ENCODE measurements around the gene CDH4. TPM values are rescaled to one million over a fixed set of nuclear protein-coding genes. Genes with fewer than 3 reads are reported as not detected.

CDH4 gene
- total and polyA plus RNA-seq, 4 experiments from 2014 or later, result 0.39 to 1.1 (median 0.41) TPM; not detected in 1

DNA sequence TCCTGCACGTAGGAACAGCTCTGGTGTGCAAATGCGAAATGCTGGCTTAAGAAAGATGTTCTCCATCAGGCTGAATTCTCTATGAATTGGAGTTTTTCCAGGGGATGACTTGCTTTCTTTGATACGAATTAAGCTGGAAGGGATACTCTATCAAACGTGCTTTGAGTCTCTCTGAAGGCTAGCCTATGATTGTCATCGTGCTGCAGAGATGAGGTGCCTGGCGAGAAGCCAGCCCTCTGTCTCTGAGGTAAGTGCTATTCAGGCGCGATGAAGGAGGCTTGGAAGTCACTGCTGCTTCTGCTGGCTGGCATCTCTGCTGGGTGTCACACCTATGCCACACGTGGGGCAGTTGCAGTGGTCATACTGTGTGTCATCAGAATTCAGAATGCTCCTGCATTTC lies 589.9 kb downstream of the CDH4 start:
- no peaks in the 10 kb centered on the region for H3K9me3 ChIP-seq (ENCODE audit: control insufficient read depth in 1 of 2, low read length in 2 of 2)
- CTCF ChIA-PET (ENCODE audit: partially characterized antibody), result no interaction called here
- peaks cover 0 to under 1% of the 10 kb centered on the region in 2 donors for H3K27me3 Mint-ChIP-seq
- H3K36me3 Mint-ChIP-seq, result no peaks in the 10 kb centered on the region
- no peak overlapping the region for H3K27ac ChIP-seq (ENCODE audit: low read depth, low read length)
- H3K4me1 ChIP-seq (ENCODE audit: insufficient read depth, low read length), result no peaks in the 10 kb centered on the region
- H3K36me3 ChIP-seq (ENCODE audit: insufficient read depth, low read length), result no peaks in the 10 kb centered on the region
- H3K4me1 Mint-ChIP-seq, result no peaks in the 10 kb centered on the region
- H3K9me3 Mint-ChIP-seq, result no peaks in the 10 kb centered on the region
- H3K27me3 ChIP-seq (ENCODE audit: insufficient read depth, low read length), result no peaks in the 10 kb centered on the region
- H3K4me3 Mint-ChIP-seq, result no peak overlapping the region
- POLR2A ChIA-PET (ENCODE audit: partially characterized antibody), result no interaction called here
- H3K27ac Mint-ChIP-seq, result no peak overlapping the region
- DNase-seq, result no peak
- intact Hi-C loops (cut with micrococcal nuclease), result no loop called here
- H3K4me3 ChIP-seq (ENCODE audit: low read length in 2 of 2), result no peak overlapping the region

DNA sequence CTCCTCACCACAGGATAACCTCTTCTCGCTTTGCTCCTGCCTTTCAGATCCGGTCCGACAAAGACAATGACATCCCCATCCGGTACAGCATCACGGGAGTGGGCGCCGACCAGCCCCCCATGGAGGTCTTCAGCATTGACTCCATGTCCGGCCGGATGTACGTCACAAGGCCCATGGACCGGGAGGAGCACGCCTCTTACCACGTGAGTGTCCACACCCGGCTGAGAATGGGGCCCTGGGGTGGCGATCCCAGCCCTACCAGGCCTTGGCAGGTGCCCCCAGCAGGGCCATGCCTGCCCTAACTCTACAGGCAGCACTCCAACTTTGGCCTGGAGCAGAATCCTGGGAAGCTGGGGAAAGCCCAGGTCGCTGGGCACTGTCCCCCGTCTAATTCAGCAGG lies 592.6 kb downstream of the CDH4 start:
- H3K4me3 ChIP-seq (ENCODE audit: low read length in 2 of 2), result no peak overlapping the region
- H3K9me3 ChIP-seq (ENCODE audit: control insufficient read depth in 1 of 2, low read length in 2 of 2), result no peaks in the 10 kb centered on the region
- no peak overlapping the region for H3K27ac Mint-ChIP-seq
- H3K27ac ChIP-seq (ENCODE audit: low read depth, low read length), result no peak overlapping the region
- no peaks in the 10 kb centered on the region for H3K36me3 ChIP-seq (ENCODE audit: insufficient read depth, low read length)
- H3K9me3 Mint-ChIP-seq, result peaks cover 0 to under 1% (median 0%) of the 10 kb centered on the region in 8 donors
- no peaks in the 10 kb centered on the region for H3K4me1 Mint-ChIP-seq
- intact Hi-C loops (cut with micrococcal nuclease), result no loop called here
- no peaks in the 10 kb centered on the region for H3K27me3 ChIP-seq (ENCODE audit: insufficient read depth, low read length)
- CTCF ChIA-PET (ENCODE audit: partially characterized antibody), result no interaction called here
- POLR2A ChIA-PET (ENCODE audit: partially characterized antibody), result no interaction called here
- no peak overlapping the region for H3K4me3 Mint-ChIP-seq
- DNase-seq, result no peak
- no peaks in the 10 kb centered on the region for H3K36me3 Mint-ChIP-seq
- peaks cover 0 to 2% of the 10 kb centered on the region in 2 donors for H3K27me3 Mint-ChIP-seq
- no peaks in the 10 kb centered on the region for H3K4me1 ChIP-seq (ENCODE audit: insufficient read depth, low read length)

- Histone ChIP-seq H3K27me3 (ENCODE audit: insufficient read depth, low read length) (no peaks in the 10 kb centered on the region), H3K9me3 (ENCODE audit: control insufficient read depth in 1 of 2, low read length in 2 of 2) (no peaks in the 10 kb centered on the region), H3K27ac (ENCODE audit: low read depth, low read length) (no peak overlapping the region), H3K4me3 (ENCODE audit: low read length in 2 of 2) (no peak overlapping the region), H3K36me3 (ENCODE audit: insufficient read depth, low read length) (no peaks in the 10 kb centered on the region), H3K4me1 (ENCODE audit: insufficient read depth, low read length) (no peaks in the 10 kb centered on the region)
- POLR2A ChIA-PET (ENCODE audit: partially characterized antibody), result no interaction called here
- Mint-ChIP-seq H3K27ac (no peak overlapping the region), H3K9me3 (peaks cover 0 to 1% (median 0%) of the 10 kb centered on the region in 8 donors), H3K4me1 (no peaks in the 10 kb centered on the region), H3K36me3 (no peaks in the 10 kb centered on the region), H3K4me3 (no peak overlapping the region), H3K27me3 (peaks cover 0 to 2% of the 10 kb centered on the region in 2 donors)
- DNase-seq, result no peak
- CTCF ChIA-PET (ENCODE audit: partially characterized antibody), result no interaction called here
- intact Hi-C loops (cut with micrococcal nuclease), result no loop called here
Measured at GRCh38 chr20:61845233-61845671, 593.2 kb downstream of the CDH4 start.

DNA sequence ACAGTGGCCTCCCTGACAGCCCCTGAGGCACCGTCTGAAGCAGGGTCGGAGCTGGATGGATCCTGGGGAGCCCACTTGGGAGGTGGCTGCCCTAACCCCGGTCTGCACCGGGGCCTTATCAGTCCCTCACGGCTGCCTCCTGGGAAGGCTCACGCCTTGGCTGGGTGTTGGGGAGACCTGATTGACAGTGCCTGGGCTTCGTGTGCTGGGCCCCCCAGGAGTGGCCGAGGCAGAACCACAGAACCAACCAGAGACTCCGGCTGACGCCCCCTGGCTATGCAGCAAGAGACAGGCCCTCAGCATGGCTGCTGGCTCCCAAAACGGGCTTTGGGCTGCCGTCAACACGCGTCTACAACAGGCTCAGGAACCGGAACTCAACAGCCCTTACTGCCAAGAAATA lies 594.0 kb downstream of the CDH4 start:
- H3K36me3 ChIP-seq (ENCODE audit: insufficient read depth, low read length), result no peaks in the 10 kb centered on the region
- no peak overlapping the region for H3K4me3 ChIP-seq (ENCODE audit: low read length in 2 of 2)
- no peak for DNase-seq
- no peaks in the 10 kb centered on the region for H3K4me1 ChIP-seq (ENCODE audit: insufficient read depth, low read length)
- intact Hi-C loops (cut with micrococcal nuclease), result no loop called here
- Mint-ChIP-seq H3K27me3 (peaks cover 0 to 2% of the 10 kb centered on the region in 2 donors), H3K27ac (no peak overlapping the region), H3K36me3 (no peaks in the 10 kb centered on the region), H3K9me3 (peaks cover 0 to 1% (median 0%) of the 10 kb centered on the region in 8 donors), H3K4me3 (no peak overlapping the region), H3K4me1 (no peaks in the 10 kb centered on the region)
- H3K27me3 ChIP-seq (ENCODE audit: insufficient read depth, low read length), result no peaks in the 10 kb centered on the region
- POLR2A ChIA-PET (ENCODE audit: partially characterized antibody), result no interaction called here
- H3K27ac ChIP-seq (ENCODE audit: low read depth, low read length), result no peak overlapping the region
- no peaks in the 10 kb centered on the region for H3K9me3 ChIP-seq (ENCODE audit: control insufficient read depth in 1 of 2, low read length in 2 of 2)
- CTCF ChIA-PET (ENCODE audit: partially characterized antibody), result no interaction called here

- POLR2A ChIA-PET (ENCODE audit: partially characterized antibody), result no interaction called here
- Mint-ChIP-seq H3K27ac (no peak overlapping the region), H3K36me3 (no peaks in the 10 kb centered on the region), H3K9me3 (peaks cover 0 to 1% (median 0%) of the 10 kb centered on the region in 8 donors), H3K4me1 (no peaks in the 10 kb centered on the region), H3K4me3 (no peak overlapping the region), H3K27me3 (peaks cover 0 to 2% of the 10 kb centered on the region in 2 donors)
- no peaks in the 10 kb centered on the region for H3K36me3 ChIP-seq (ENCODE audit: insufficient read depth, low read length)
- H3K4me1 ChIP-seq (ENCODE audit: insufficient read depth, low read length), result no peaks in the 10 kb centered on the region
- intact Hi-C loops (cut with micrococcal nuclease), result no loop called here
- H3K4me3 ChIP-seq (ENCODE audit: low read length in 2 of 2), result no peak overlapping the region
- DNase-seq, result no peak
- CTCF ChIA-PET (ENCODE audit: partially characterized antibody), result no interaction called here
- H3K27ac ChIP-seq (ENCODE audit: low read depth, low read length), result no peak overlapping the region
- H3K9me3 ChIP-seq (ENCODE audit: control insufficient read depth in 1 of 2, low read length in 2 of 2), result no peaks in the 10 kb centered on the region
- H3K27me3 ChIP-seq (ENCODE audit: insufficient read depth, low read length), result no peaks in the 10 kb centered on the region
Measured at GRCh38 chr20:61846741-61847419, 594.8 kb downstream of the CDH4 start.

DNA sequence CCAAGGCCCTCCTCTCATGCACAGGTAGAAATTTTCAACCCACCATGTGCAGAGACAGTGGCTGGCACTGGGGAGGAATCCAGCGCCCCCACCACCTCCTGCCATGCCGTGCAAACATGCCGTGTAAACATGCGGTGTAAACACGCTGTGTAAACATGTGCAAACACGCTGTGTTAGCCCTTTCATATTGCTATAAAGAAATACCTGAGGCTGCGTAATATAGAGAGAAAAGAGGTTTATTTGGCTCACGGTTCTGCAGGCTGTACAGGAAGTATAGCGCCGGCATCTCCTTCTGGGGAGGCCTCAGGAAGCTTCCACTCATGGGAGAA lies 595.3 kb downstream of the CDH4 start:
- ChIA-PET POLR2A (ENCODE audit: partially characterized antibody) (no interaction called here), CTCF (ENCODE audit: partially characterized antibody) (no interaction called here)
- peaks cover 0 to 1% (median 0%) of the 10 kb centered on the region in 8 donors for H3K9me3 Mint-ChIP-seq
- no peaks in the 10 kb centered on the region for H3K36me3 Mint-ChIP-seq
- H3K4me1 ChIP-seq (ENCODE audit: insufficient read depth, low read length), result no peaks in the 10 kb centered on the region
- no peaks in the 10 kb centered on the region for H3K9me3 ChIP-seq (ENCODE audit: control insufficient read depth in 1 of 2, low read length in 2 of 2)
- no peaks in the 10 kb centered on the region for H3K27me3 ChIP-seq (ENCODE audit: insufficient read depth, low read length)
- H3K36me3 ChIP-seq (ENCODE audit: insufficient read depth, low read length), result no peaks in the 10 kb centered on the region
- H3K27me3 Mint-ChIP-seq, result peaks cover 0 to 2% of the 10 kb centered on the region in 2 donors
- no peaks in the 10 kb centered on the region for H3K4me1 Mint-ChIP-seq
- H3K4me3 ChIP-seq (ENCODE audit: low read length in 2 of 2), result no peak overlapping the region
- DNase-seq, result no peak
- no peak overlapping the region for H3K27ac Mint-ChIP-seq
- H3K27ac ChIP-seq (ENCODE audit: low read depth, low read length), result no peak overlapping the region
- no peak overlapping the region for H3K4me3 Mint-ChIP-seq
- intact Hi-C loops (cut with micrococcal nuclease), result no loop called here

GRCh38 chr20:61847986-61848385 lies 595.9 kb downstream of the CDH4 start:
- Histone ChIP-seq H3K27ac (ENCODE audit: low read depth, low read length) (no peak overlapping the region), H3K27me3 (ENCODE audit: insufficient read depth, low read length) (no peaks in the 10 kb centered on the region), H3K9me3 (ENCODE audit: control insufficient read depth in 1 of 2, low read length in 2 of 2) (no peaks in the 10 kb centered on the region), H3K4me3 (ENCODE audit: low read length in 2 of 2) (no peak overlapping the region), H3K4me1 (ENCODE audit: insufficient read depth, low read length) (no peaks in the 10 kb centered on the region), H3K36me3 (ENCODE audit: insufficient read depth, low read length) (no peaks in the 10 kb centered on the region)
- Mint-ChIP-seq H3K4me3 (no peak overlapping the region), H3K36me3 (no peaks in the 10 kb centered on the region), H3K27me3 (peaks cover 0 to 2% of the 10 kb centered on the region in 2 donors), H3K27ac (no peak overlapping the region), H3K4me1 (no peaks in the 10 kb centered on the region), H3K9me3 (peaks cover 0 to 1% (median 0%) of the 10 kb centered on the region in 8 donors)
- intact Hi-C loops (cut with micrococcal nuclease), result no loop called here
- no peak for DNase-seq
- ChIA-PET CTCF (ENCODE audit: partially characterized antibody) (no interaction called here), POLR2A (ENCODE audit: partially characterized antibody) (no interaction called here)

- H3K27ac ChIP-seq (ENCODE audit: low read depth, low read length), result no peak overlapping the region
- no peaks in the 10 kb centered on the region for H3K4me1 ChIP-seq (ENCODE audit: insufficient read depth, low read length)
- Mint-ChIP-seq H3K36me3 (no peaks in the 10 kb centered on the region), H3K4me1 (no peaks in the 10 kb centered on the region), H3K27me3 (peaks cover 0 to 2% of the 10 kb centered on the region in 2 donors), H3K4me3 (no peak overlapping the region), H3K27ac (no peak overlapping the region), H3K9me3 (peaks cover 0 to 1% (median 0%) of the 10 kb centered on the region in 8 donors)
- ChIA-PET POLR2A (ENCODE audit: partially characterized antibody) (no interaction called here), CTCF (ENCODE audit: partially characterized antibody) (no interaction called here)
- no peak overlapping the region for H3K4me3 ChIP-seq (ENCODE audit: low read length in 2 of 2)
- no peaks in the 10 kb centered on the region for H3K36me3 ChIP-seq (ENCODE audit: insufficient read depth, low read length)
- no peak for DNase-seq
- intact Hi-C loops (cut with micrococcal nuclease), result no loop called here
- H3K27me3 ChIP-seq (ENCODE audit: insufficient read depth, low read length), result no peaks in the 10 kb centered on the region
- H3K9me3 ChIP-seq (ENCODE audit: control insufficient read depth in 1 of 2, low read length in 2 of 2), result no peaks in the 10 kb centered on the region
Measured at GRCh38 chr20:61848851-61849250, 596.8 kb downstream of the CDH4 start.
